Measurements from ENCODE around the gene CENATAC. TPM values are rescaled to one million over a fixed set of nuclear protein-coding genes. Genes with fewer than 3 reads are reported as not detected.

Gene CENATAC
- total RNA-seq, 2 donors from 2014 or later = 11.9 to 19.0 TPM

GRCh38 chr11:119025978-119026766 is 28.2 kb downstream of the CENATAC start:
- TF ChIP-seq, protein P1, sequence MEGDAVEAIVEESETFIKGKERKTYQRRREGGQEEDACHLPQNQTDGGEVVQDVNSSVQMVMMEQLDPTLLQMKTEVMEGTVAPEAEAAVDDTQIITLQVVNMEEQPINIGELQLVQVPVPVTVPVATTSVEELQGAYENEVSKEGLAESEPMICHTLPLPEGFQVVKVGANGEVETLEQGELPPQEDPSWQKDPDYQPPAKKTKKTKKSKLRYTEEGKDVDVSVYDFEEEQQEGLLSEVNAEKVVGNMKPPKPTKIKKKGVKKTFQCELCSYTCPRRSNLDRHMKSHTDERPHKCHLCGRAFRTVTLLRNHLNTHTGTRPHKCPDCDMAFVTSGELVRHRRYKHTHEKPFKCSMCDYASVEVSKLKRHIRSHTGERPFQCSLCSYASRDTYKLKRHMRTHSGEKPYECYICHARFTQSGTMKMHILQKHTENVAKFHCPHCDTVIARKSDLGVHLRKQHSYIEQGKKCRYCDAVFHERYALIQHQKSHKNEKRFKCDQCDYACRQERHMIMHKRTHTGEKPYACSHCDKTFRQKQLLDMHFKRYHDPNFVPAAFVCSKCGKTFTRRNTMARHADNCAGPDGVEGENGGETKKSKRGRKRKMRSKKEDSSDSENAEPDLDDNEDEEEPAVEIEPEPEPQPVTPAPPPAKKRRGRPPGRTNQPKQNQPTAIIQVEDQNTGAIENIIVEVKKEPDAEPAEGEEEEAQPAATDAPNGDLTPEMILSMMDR (IDR thresholded peaks at IDR 0.05) = no peak
- no peak overlapping the region for H3K4me3 ChIP-seq
- no peaks in the 10 kb centered on the region for H3K9me3 ChIP-seq
- no peaks in the 10 kb centered on the region for H3K36me3 ChIP-seq
- DNase-seq = no peak
- no peak overlapping the region for H3K27ac ChIP-seq
- intact Hi-C loops (cut with DNase I) = no loop called here
- no peaks in the 10 kb centered on the region for H3K27me3 ChIP-seq
- H3K9ac ChIP-seq (ENCODE audit: low read depth in 2 of 2, low read length in 2 of 2) = peak overlapping the region in 1 of 2 donors; percentile 0
- peaks cover 5% of the 10 kb centered on the region for H3K4me1 ChIP-seq

GRCh38 chr11:119026970-119027369 is 29.0 kb downstream of the CENATAC start:
- peaks cover 5% of the 10 kb centered on the region for H3K4me1 ChIP-seq
- H3K27me3 ChIP-seq = no peaks in the 10 kb centered on the region
- no peaks in the 10 kb centered on the region for H3K36me3 ChIP-seq
- H3K4me3 ChIP-seq = no peak overlapping the region
- intact Hi-C loops (cut with DNase I) = no loop called here
- H3K27ac ChIP-seq = no peak overlapping the region
- TF ChIP-seq, protein P1 (IDR thresholded peaks at IDR 0.05) = no peak
- peak overlapping the region in 1 of 2 donors; percentile 4 for H3K9ac ChIP-seq (ENCODE audit: low read depth in 2 of 2, low read length in 2 of 2)
- DNase-seq = no peak
- no peaks in the 10 kb centered on the region for H3K9me3 ChIP-seq

DNA sequence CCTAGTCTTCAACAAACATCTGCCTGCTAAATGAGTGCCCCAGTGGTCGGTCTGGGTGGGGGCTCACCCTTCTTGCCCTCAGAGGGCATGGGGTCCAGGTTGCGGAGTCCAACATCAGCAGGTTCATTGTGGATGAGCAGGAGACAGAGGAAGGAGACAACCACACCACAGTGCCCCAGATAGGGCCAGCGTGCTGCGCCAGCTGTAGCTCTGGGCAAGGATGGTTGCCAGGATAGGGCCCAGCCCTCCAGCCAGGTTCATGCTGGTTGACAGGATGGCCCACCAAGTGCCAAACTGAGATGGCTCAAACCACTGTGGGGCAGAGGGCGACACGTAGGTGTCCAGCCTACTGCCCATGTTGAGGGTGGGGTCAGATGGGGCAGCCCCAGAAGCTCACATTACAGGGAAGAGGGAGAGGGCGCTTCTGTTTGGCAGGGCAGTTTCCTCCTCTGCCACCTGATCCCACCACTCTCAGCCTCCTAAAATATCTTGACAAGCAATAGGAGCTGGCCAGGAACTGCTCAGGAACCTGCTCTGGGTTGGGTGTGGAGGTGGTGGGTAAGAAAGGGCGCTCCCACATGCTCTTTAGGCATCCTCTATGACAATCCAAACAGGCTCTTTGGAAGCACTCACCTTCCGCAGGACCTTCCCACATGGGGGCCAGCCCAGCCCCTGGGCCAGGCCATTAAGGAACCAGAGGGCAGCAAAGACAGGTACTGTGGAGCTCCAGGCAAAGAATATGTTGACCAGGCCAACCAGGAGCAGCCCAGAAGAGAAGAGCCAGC is 29.8 kb downstream of the CENATAC start:
- H3K4me3 ChIP-seq = no peak overlapping the region
- H3K36me3 ChIP-seq = no peaks in the 10 kb centered on the region
- DNase-seq = no peak
- intact Hi-C loops (cut with DNase I) = no loop called here
- TF ChIP-seq, protein P1 (IDR thresholded peaks at IDR 0.05) = no peak
- H3K27ac ChIP-seq = no peak overlapping the region
- H3K9me3 ChIP-seq = no peaks in the 10 kb centered on the region
- peak overlapping the region in 1 of 2 donors; percentile 87 for H3K9ac ChIP-seq (ENCODE audit: low read depth in 2 of 2, low read length in 2 of 2)
- H3K27me3 ChIP-seq = no peaks in the 10 kb centered on the region
- H3K4me1 ChIP-seq = peaks cover 5% of the 10 kb centered on the region

DNA sequence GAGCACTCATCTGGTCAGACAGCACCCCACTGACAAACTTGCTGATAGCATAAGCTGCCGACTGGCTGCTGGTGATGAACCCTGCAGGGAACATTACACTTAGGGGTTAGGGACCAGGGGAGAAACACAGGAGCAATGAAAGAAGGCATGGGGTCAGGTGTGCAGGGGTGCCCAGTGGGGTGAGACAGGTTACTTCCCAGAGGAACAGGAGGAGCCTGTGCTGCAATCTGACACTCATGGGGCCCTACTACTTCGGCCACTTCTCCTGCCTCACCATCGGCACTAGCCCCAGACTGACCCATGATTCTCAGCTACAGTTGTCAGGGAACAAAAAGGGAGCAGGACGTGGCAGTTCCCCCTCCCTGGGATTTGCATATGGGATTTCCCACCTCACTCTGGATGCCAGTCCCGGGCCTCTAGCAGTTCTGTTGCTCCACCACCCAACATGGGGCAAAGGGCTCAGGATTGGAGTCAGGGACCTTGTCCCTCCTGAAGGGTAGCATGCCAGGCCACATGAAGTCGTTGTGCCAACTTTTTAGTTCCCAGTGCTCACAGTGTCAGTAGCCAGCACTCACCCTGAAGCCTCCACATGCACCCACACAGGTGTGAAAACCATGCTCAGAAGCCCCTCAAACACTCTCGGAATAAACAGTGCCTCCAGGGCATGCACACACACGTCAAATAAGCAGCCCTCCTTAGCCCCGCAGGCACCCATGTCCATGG is 30.6 kb downstream of the CENATAC start:
- no peak for DNase-seq
- TF ChIP-seq, protein P1 (IDR thresholded peaks at IDR 0.05) = no peak
- peak overlapping the region; percentile 75 for H3K27ac ChIP-seq
- no peaks in the 10 kb centered on the region for H3K9me3 ChIP-seq
- no peaks in the 10 kb centered on the region for H3K36me3 ChIP-seq
- H3K9ac ChIP-seq (ENCODE audit: low read depth in 2 of 2, low read length in 2 of 2) = peak overlapping the region in 1 of 2 donors; percentile 87
- H3K4me3 ChIP-seq = peak overlapping the region; percentile 15
- H3K27me3 ChIP-seq = no peaks in the 10 kb centered on the region
- intact Hi-C loops (cut with DNase I) = no loop called here
- H3K4me1 ChIP-seq = peaks cover 5% of the 10 kb centered on the region

DNA sequence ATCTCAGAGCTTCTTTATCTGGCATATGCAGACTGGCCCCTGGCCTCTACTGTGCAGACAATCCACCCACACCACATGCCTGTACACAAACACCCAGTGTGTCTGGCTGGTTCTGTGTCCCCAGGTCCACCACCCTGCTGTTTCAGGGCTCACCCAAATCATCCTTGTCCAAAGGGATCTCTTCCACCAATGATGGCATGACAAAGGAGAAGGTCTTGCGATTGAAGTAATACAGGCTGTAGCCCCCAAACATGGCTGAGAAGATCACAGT is 31.1 kb downstream of the CENATAC start:
- peaks cover 5% of the 10 kb centered on the region for H3K4me1 ChIP-seq
- intact Hi-C loops (cut with DNase I) = no loop called here
- TF ChIP-seq, protein P1 (IDR thresholded peaks at IDR 0.05) = no peak
- no peaks in the 10 kb centered on the region for H3K27me3 ChIP-seq
- DNase-seq = no peak
- peak overlapping the region in 1 of 2 donors; percentile 87 for H3K9ac ChIP-seq (ENCODE audit: low read depth in 2 of 2, low read length in 2 of 2)
- H3K9me3 ChIP-seq = no peaks in the 10 kb centered on the region
- H3K36me3 ChIP-seq = no peaks in the 10 kb centered on the region
- peak overlapping the region; percentile 15 for H3K4me3 ChIP-seq
- peak overlapping the region; percentile 75 for H3K27ac ChIP-seq

Measured in colonic mucosa (tissue), 4 donors.